OCI-LY7 (cell line): ENCODE measurements around the gene LIPC.

ENCODE experiments used
- CTCF ChIP-seq: fragments of 200-600 bp; sonication (generic); conservative IDR thresholded peaks from 2 replicates; pipeline ENCODE4 v1.5.1; 2014; ENCODE audit warnings: mild to moderate bottlenecking, antibody characterized with exemption, low read length, moderate library complexity, mixed read lengths
- EZH2phosphoT487 ChIP-seq: fragments of 200-600 bp; sonication (generic); IDR thresholded peaks from 2 replicates; pipeline ENCODE4 v1.6.1; 2018; ENCODE audit warnings: low read depth, borderline replicate concordance, mild to moderate bottlenecking, mixed run types, antibody characterized with exemption, low read length, moderate library complexity, mixed read lengths

- TF ChIP-seq CTCF (no peak), EZH2phosphoT487 (no peak)
Measured at GRCh38 chr15:58451826-58452225, 20.0 kb downstream of the LIPC start.
